AG04450 (cell line): ENCODE results near the gene SPATC1L. TPM values are rescaled to one million over a fixed set of nuclear protein-coding genes. Genes with fewer than 3 reads are reported as not detected.

Experiments used
- CTCF ChIA-PET: fragments of 300-600, 350-600 bp; formaldehyde crosslinking; extraction: SDS; loops from one replicate; lab custom pipeline; 2022; ENCODE audit warnings: antibody characterized with exemption, inconsistent platforms; lab: Charles Lee
- POLR2A ChIA-PET: fragments of 350-600 bp; formaldehyde crosslinking; extraction: SDS; loops from one replicate; lab custom pipeline; 2021; ENCODE audit warnings: antibody characterized with exemption, inconsistent platforms; lab: Yijun Ruan, JAX
- DNase-seq: peaks from one replicate; pipeline ENCODE4 v3.0.0-alpha.2; 2011; ENCODE audit warnings: low read depth, low spot score
- H3K27ac ChIP-seq: one replicate; pipeline ENCODE4 v1.5.1; 2012; ENCODE audit warnings: low read depth, low read length, control low read depth
- H3K27me3 ChIP-seq: one replicate; pipeline ENCODE4 v1.6.0; 2012; ENCODE audit warnings: low read length; ENCODE audit not compliant: control insufficient read depth, insufficient read depth
- H3K4me3 ChIP-seq: 2 replicates; pipeline ENCODE4 v1.5.1; 2011; ENCODE audit warnings: mild to moderate bottlenecking, low read depth, low read length, control low read depth
- H3K9me3 ChIP-seq: 2 replicates; pipeline ENCODE4 v1.5.1; 2012; ENCODE audit warnings: low read length; ENCODE audit not compliant: control insufficient read depth, insufficient read depth
- polyA plus RNA-seq: library from polyadenylated mRNA; depleted of rRNA; stranded (reverse); fragments of >200 nt; gene quantifications from 2 replicates; pipeline ENCODE4 v1.2.3, GENCODE V29; 2011
- TF ChIP-seq, protein P1 (sequence below): IDR thresholded peaks from 2 replicates; pipeline ENCODE4 v1.5.1; 2011; ENCODE audit warnings: low read depth, low read length, control low read depth, inconsistent platforms

SPATC1L gene
- polyA plus RNA-seq, 1 experiment, result 1.6 TPM

- H3K4me3 ChIP-seq, result no peak overlapping the region
- DNase-seq, result no peak
- TF ChIP-seq, protein P1, sequence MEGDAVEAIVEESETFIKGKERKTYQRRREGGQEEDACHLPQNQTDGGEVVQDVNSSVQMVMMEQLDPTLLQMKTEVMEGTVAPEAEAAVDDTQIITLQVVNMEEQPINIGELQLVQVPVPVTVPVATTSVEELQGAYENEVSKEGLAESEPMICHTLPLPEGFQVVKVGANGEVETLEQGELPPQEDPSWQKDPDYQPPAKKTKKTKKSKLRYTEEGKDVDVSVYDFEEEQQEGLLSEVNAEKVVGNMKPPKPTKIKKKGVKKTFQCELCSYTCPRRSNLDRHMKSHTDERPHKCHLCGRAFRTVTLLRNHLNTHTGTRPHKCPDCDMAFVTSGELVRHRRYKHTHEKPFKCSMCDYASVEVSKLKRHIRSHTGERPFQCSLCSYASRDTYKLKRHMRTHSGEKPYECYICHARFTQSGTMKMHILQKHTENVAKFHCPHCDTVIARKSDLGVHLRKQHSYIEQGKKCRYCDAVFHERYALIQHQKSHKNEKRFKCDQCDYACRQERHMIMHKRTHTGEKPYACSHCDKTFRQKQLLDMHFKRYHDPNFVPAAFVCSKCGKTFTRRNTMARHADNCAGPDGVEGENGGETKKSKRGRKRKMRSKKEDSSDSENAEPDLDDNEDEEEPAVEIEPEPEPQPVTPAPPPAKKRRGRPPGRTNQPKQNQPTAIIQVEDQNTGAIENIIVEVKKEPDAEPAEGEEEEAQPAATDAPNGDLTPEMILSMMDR, result no peak
- CTCF ChIA-PET, result interaction anchor here (2.0 kb wide), 1 partner anchor 59 kb away, joined by 6 read pairs; no protein-coding TSS in a partner anchor
- POLR2A ChIA-PET, result no interaction called here
- no peak overlapping the region for H3K27ac ChIP-seq
- no peaks in the 10 kb centered on the region; the same call in 1 of the 2 replicates for H3K9me3 ChIP-seq
- no peaks in the 10 kb centered on the region for H3K27me3 ChIP-seq
These were observed 27.8 kb upstream of the SPATC1L start for GRCh38 chr21:46211786-46212720.

DNA sequence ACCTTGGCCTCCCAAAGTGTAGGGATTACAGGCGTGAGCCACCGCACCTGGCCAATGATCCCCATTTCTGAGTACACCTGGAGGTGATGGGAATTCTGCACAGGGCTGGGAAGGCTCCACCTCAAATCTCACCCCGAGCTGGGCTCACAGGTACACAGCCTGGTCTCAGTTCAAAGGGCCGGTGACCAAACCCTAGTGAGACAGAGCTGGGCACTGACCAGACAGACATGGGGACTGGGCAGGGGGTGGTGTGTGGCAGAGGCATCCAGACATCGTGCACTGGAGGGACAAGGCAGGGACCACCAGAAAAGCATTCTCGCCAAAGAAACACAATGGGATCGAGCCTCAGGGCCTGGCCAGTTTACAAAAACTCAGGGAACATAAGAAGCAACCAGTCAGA lies 27.1 kb upstream of the SPATC1L start:
- POLR2A ChIA-PET, result no interaction called here
- no peaks in the 10 kb centered on the region for H3K27me3 ChIP-seq
- TF ChIP-seq, protein P1, result no peak
- CTCF ChIA-PET, result interaction anchor here (2.0 kb wide), 1 partner anchor 58 kb away, joined by 6 read pairs; no protein-coding TSS in a partner anchor
- DNase-seq, result no peak
- H3K9me3 ChIP-seq, result no peaks in the 10 kb centered on the region; the same call in 1 of the 2 replicates
- H3K4me3 ChIP-seq, result no peak overlapping the region
- no peak overlapping the region for H3K27ac ChIP-seq

- Histone ChIP-seq H3K9me3 (no peaks in the 10 kb centered on the region; the same call in 1 of the 2 replicates), H3K27me3 (no peaks in the 10 kb centered on the region), H3K4me3 (no peak overlapping the region), H3K27ac (no peak overlapping the region)
- ChIA-PET POLR2A (no interaction called here), CTCF (interaction anchor here (2.0 kb wide), 1 partner anchor 57 kb away, joined by 6 read pairs; no protein-coding TSS in a partner anchor)
- TF ChIP-seq, protein P1, result no peak
- no peak for DNase-seq
These were observed 26.3 kb upstream of the SPATC1L start for GRCh38 chr21:46210378-46211136.

GRCh38 chr21:46208761-46209721 lies 24.8 kb upstream of the SPATC1L start:
- no peaks in the 10 kb centered on the region for H3K27me3 ChIP-seq
- TF ChIP-seq, protein P1, result no peak
- H3K9me3 ChIP-seq, result no peaks in the 10 kb centered on the region; the same call in 1 of the 2 replicates
- POLR2A ChIA-PET, result no interaction called here
- no peak for DNase-seq
- no peak overlapping the region for H3K27ac ChIP-seq
- H3K4me3 ChIP-seq, result no peak overlapping the region
- CTCF ChIA-PET, result no interaction called here
